NCI-H460 (cell line): ENCODE results near the gene SRSF9. TPM values are rescaled to one million over a fixed set of nuclear protein-coding genes. Genes with fewer than 3 reads are reported as not detected.

Experiments
- DNase-seq: peaks from one replicate; pipeline ENCODE4 v3.0.0-alpha.2; 2016; ENCODE audit warnings: low read depth; ENCODE audit errors: extremely low read depth
- total RNA-seq: library from RNA; depleted of rRNA; stranded (reverse); fragments of >200 nt; shearing (Covaris generic); gene quantifications from 2 replicates; pipeline ENCODE4 v1.2.3, GENCODE V29; 2014

Gene SRSF9
- total RNA-seq, 1 experiment from 2014 or later, result 126 TPM

DNA sequence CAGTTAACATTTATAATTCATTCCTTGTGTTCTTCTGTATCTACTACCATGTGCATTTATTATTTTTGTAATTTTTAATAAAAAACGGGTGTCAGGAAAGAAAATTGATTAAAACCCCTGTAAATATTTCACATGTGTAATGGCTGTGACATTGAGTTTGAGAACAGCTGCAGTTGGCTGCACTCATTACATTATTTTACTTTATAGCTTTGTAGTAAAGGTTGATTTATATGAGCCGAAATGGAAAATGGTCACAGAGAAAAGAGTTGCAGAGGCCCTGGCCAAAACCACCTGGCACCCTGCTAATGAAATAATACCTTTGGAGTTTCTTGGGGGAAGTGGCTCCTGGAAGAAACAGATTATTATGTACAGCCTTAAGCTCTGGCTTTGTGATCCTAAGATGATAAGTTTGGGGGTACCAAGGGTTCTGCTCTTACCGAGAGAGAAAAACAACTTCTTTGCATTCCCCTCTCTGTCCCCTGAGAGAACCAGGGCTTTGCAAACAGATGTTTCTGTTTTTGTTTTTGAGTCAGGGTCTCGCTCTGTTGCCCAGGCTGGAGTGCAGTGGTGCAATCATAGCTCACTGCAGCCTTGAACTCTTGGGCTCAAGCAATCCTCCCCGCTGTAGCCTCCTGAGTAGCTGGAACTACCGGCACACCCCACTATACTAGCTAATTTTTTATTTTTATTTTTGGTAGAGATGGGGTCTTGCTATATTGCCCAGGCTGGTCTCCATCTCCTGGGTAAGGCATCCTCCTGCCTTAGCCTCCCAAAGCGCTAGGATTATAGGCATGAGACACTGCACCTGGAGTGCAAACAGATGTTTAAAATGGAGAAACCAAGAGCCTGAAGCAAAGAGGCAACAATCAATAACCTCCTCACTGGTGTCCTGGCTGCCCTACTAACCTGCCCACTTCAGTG, 16.7 kb upstream of the SRSF9 start:
- no peak for DNase-seq

DNA sequence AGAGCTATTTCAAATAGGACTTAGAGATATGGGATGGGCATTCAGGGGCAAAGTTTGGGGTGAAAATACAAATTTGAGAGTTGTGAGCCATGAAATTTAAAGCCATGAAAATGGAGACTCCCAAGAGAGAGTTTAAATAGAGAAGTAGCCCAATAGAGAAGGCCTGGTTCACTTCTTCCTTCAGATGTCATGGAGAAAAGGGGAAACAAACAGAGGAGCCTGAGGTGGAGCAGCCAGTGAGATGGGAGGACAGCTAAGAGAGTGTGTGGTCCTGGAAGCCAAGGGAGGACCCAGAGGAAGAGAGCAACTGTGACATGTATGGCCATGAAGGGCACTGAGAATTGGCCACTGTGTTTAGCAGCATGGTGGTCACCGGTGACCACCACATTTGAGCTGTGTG, 14.1 kb upstream of the SRSF9 start:
- DNase-seq, result no peak

DNA sequence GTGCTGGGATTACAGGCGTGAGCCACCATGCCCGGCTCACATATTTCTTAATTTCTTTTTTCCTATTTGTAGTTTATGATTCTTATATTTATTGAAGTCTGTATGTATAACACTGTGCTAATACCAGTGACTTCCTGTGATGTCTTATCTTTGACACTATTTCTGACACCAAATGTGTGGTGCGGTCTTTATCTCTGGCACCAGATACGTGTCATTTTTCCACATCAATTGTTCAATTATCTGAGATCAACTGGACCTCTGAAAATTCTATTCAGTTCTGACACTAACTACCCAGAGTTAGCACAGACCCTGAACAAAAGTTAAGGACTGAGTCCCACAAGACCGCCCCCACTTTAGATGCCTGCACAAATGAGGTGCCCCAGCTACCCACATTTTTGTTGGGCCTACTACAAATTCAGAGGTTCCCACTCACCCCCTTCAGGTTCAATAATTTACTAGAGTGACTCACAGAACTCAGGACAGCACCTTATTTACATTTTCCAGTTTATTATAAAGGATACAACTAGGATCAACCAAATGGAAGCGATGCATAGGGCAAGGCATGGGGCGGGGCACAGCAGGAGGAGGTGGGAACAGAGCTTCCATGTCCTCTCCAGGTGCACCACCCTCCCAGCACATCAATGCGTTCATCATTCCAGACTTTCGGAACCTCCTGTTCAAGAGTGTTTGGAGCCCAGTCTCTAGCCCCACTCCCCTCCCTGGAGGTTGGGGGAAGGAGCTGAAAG, 11.6 kb upstream of the SRSF9 start:
- DNase-seq, result no peak

DNA sequence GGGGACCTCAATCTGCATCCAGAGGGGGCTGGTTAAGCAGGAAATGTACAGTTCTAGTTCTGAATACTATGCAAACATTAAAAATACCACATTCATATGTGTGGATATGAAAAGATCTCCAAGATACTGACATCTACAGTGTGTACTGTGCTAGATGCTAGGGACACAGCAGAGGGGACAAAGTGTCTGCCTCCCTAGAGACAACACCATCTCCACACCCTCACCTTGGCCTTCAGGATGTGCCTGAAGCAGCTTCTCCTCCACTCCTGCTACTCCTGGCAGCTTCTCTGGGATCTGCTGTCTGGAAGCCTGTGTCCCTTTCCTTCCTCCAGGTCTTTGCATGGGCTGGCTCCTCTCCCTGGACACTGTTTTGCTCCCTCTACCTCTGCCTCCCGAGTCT, 10.7 kb upstream of the SRSF9 start:
- DNase-seq, result no peak

DNA sequence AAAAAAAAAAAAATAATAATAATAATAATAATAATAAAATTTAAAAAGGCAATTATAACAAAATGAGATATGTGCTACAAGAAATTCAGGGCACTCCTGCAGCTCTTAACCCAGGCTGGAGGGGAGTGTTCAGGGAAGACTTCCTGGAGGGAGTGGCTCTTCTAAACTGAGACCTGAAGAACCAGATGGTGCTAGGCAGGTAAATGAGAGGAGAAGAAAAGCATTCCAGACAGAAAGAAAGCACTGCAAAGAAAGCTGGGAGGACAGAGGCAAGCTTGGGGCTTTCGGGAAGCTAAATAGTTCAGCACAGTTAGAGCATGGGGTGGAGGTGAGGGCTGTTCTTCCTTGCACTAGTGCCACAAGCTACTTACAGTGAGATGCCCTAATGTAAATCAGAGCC, 9.9 kb upstream of the SRSF9 start:
- DNase-seq, result no peak

DNA sequence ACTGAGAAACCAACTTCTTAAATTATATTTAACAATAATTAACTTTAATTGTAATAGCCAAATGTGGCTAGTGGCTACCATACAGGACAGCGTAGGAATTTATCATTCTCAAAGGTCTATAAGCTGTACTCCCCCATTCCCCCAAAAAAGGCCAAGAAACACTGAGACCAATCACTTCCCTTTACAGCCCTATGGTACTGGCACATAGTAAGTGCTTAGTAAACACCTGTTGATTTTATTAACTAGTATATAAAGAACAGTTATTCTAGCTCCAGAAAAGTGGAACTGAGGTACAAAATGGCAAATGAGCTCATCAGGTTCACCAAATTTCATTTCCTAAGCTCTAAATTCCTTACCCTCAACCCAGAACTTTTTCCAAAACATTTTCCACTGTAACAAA, 6.1 kb upstream of the SRSF9 start:
- no peak for DNase-seq

DNA sequence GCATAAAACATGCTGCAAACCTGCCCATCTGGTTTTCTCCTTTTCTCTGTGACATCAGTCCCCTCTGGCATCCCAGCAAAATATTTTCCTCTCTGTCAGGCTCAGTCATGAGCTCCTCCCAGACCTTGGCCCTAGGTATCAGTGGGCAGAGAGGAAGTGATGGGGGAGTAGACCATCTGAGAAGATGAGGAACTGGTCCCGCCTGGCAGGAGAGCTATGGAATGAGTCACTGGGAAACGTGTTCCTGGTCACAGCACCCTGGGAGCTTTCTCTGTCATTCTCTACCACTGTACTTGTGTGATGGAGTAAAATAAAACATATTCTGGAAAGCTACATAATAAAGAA, 5.0 kb upstream of the SRSF9 start:
- no peak for DNase-seq

DNA sequence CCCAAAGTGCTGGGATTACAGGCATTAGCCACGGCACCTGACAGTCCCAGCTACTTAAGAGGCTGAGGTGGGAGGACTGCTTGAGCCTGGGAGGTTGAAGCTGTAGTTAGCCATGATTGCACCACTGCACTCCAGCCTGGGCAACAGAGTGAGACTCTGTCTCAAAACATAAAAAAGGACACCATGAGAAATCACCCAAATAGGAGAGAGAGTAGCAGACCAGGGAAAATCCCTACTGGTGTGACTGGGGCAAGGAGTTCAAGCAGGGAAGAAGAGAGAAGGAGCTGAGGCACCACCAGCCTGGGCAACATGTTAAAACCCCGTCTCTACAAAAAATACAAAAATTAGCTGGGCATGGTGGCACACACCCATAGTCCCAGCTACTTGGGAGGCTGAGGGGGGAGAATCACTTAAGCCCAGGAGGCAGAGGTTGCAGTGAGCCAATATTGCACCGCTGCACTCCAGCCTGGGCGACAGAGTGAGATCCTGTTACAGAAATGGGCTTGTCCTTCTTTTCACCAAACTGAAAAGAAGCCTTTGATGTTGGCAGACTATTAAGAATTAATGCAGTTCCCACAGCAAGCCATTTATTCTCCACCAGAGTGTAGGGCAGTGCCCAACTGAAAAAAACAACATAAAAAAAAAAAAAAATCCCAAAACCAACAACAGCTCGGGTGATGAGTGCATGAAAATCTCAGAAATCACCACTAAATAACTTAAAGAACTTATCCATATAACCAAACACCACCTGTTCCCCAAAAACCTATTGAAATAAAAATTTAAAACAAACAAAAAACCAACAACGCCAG, 4.5 kb upstream of the SRSF9 start:
- no peak for DNase-seq

DNA sequence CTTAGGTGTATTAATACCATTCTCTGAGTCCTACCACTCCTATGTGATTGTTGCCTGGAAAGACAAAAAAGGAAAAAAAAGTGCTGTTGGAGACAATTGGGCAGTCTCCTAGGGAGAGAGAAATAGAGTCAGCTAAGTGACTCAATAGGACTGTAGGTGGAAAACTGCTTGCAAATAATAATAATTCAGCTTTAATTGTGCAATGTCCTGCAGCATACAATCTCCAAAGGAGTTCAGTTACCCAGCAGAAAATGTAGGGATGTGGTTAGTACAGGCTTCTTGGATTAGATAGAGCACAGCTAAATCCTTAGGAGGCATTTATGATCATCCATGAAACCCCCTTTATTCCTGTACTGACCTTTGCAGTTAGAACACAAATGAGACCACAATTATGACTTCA, 3.0 kb upstream of the SRSF9 start:
- no peak for DNase-seq

DNA sequence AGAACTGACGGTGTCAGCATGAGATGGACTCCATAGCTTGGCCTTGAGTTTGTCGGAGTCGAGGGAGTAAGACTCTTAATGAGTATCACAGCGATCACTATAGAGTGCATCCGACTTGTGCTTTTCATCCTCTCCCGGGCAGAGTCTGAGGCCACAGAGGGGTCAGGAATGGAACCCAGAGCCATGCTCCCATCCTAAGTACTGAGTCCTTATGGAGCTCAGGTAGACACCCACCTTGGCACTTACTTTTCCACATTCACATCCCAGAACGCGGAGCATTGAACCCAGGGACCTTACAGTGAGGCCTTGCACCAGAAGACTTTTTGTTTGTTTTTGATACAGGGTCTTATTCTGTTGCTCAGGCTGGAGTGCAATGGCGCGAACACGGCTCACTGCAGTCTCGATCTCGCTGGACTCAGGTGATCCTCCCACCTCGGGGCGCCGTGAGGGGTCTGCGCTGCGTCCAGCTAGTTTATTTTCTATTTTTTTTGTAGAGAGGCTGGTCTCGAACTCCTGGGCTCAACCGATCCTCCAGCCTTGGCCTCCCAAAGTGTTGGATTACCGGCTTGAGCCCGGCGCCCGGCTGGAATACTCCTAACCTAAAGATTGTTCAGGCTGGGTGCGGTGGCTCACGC, 719 bp upstream of the SRSF9 start:
- no peak for DNase-seq

DNA sequence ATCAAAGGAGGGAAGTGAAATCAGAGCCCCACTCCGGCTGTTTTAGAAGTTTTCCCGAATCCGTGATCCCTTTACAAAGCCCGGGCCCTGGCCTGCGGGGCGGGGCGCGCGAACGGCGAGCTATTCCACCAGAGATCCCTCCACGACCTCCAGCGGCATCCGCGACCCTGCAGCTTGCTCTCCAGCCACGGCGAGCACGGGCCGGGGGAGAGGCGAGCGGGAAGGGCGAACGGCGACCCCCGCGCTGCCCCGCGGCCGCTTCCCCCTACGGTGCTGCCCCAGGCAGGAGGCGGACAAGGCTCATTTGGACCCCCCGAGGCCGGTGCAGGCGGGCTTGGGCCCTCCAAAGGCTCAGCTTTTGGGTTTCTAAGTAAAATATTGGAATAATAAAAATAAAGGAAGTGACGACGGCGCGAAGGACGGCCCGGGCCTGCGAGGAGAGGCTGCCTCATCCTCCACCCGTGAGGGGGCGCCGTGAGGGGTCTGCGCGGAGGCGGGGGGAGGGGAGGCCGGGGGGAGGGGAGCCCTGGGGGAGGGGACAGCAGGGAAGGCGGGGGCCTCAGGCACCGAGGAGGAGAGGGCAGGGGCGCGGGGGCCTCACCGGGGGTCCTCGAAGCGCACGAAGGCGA, 613 bp downstream of the SRSF9 start:
- DNase-seq, result no peak

DNA sequence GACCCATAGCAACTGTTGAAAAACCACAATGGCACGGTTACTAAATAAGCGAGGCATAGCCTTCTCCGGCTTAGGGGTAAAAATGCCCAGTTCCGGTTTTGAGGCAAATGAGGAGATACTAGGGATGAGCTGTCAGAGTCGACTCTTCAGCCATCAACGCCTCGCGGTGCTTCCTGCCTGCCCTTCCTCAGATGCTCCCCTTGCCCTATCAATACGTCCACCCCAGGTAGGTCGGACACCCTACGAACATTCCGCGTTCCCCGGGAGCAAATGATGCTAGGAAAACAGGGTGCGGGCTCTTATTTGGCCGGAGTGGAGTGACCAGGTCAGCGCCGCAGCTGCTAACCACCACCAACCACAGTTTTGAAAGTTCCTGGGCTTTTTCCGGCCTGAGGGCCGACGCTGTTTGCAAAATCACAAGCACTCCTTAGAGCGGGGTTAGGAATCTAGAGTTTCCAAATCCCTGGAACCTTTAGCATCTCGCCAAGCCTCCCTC, 1.2 kb downstream of the SRSF9 start:
- DNase-seq, result no peak

DNA sequence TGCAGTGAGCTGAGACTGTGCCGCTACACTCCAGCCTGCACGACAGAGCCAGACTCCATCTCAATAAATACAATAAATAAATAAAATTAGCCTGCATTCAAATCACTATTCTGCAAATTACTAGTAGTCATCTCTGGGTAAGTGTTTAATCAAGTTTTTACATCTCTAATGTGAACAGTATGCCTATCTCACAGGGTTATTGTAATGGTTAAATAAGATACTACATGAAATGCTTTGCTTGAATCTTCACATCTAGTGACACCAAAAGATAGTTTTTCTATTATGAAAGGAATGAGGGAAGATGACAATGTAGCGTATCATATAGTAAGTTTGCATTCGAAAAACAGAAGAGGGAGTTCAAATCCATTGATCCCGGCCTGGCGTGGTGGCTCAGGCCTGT, 2.1 kb downstream of the SRSF9 start:
- DNase-seq, result no peak

DNA sequence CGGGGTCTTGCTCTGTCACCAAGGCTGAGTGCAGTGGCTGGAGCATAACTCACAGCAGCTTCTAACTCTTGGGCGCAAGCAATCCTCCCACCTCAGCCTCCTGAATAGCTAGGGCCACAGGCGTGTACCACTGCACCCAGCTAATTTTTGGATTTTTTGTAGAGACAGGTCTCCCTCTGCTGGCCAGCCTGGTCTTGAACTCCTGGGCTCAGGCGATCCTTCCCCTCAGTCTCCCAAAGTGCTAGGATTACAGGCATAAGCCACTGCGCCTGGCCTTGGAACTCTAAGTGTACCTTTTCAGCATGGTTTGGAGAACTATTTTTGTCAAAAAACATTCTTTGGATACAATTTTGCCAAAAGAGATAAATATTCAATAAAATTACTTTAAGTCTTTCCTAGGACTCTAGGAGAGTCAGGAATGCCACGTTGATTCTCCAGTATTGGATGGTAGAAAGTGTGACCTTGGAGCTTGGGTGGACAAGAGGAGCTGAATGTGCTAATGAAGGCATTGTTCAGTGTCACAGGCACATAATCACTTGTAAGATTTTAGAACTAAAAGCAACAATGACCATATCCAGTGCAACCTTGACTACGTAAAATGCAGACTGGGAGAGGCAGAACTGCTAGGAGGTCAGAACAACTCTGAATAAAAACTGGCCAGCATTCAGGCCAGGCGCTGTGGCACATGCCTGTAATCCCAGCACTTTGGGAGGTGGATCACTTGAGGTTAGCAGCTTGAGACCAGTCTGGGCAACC, 2.8 kb downstream of the SRSF9 start:
- DNase-seq, result peak; percentile 42

DNA sequence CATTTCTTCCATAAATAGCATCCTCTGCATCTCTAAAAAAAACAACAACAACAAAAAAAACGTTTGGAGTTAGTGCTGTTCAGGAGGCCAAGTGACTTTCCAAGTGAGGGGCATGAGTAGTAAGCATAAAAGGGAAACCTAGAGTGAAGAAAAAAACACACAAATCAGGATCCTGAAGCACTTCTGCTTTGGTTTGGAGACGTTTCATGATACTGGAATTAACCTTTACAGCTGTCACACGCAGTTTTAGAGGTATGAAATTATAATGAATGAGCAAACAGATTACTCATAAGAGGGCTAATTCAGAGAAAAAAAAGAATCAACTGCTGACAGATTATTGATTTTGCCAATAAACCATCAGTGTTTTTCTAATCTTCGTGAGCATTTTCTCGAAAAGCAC, 3.8 kb downstream of the SRSF9 start:
- no peak for DNase-seq

DNA sequence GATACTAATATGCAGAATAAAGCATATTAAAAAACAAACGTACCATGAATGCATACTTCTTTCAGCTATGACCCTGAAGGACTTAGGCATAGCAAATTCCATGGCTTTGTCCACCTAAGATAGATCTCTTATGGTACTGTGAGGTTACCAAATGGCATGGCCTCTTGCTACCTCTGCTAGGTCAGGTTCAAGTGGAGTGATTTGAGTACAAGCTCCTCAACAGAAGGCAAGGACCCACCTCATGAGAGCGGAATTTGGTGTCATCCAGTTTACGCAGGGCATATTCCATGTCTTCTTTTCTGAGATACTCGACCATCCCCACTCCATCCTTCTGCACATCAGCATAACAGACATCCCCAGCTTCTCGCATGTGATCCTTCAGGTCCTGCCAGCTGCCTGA, 5.8 kb downstream of the SRSF9 start:
- DNase-seq, result no peak

DNA sequence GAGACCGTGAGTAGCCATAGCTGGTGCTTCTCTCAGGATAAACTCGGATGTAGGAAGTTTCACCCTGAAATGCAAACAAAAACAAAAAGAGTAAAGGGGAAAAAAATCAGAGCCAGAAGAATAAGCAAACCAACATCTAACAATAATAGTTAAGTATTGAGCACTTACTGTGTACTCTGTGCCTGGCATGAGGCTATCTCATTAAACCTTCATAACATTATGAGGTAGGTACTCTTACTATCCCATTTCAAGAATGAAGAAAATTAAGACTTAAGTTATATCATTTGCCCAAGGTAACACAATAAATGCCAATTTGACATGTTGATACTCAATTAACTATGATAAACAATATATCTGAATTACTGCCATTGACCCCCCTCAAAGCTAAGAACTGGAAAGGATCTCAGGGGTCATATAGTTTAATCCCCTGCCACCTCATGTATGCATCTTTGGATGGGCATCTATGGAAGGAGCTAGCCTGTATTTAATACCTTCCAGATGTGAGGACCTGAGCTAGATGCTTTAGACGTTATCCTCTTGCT, 7.4 kb downstream of the SRSF9 start:
- DNase-seq, result no peak

DNA sequence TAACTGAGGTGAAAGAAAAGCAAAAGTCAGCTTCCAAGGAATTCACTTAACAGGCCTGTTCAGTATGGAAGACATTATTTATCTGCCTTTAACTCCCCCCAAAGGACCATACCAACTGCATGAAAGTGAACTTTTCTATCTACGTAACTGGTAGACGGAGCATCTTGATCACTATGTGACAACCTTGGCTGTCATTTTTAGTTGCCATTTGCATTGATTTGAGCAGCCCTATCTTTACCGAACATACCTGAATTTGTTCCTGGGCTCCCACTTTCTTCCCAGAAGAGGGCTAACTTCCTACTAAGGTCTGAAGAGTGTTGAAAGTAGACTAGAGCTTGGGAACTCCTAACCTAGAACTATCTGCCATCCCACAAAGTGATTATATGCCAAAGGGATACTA, 9.4 kb downstream of the SRSF9 start:
- no peak for DNase-seq

DNA sequence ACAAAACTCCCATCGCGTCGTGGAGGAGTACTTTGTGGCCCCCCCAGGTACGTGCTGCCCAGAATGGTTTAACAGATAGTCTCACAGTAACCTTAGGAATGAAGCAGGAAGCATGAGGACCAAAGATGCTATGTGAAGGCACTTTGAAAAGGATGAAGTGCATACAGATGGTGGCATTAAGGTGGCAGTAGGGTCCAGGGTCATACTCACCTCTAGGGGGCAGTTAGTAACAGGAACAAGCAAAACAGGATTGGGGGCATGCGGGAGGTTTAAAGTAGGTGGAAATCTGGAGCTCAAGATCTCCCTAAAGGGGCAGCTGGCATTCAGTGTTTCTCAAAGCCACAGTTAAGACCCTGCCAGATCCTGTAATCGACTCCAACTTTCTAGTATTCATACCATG, 12.4 kb downstream of the SRSF9 start:
- no peak for DNase-seq
